SH-SY5Y (cell line): ENCODE results near the gene GRIA2.

Experiments used
- GATA2 ChIP-seq: IDR thresholded peaks from 2 replicates; pipeline ENCODE4 v1.6.1; 2011; ENCODE audit warnings: mild to moderate bottlenecking, low read depth, low read length
- GATA3 ChIP-seq: IDR thresholded peaks from 2 replicates; pipeline ENCODE4 v1.6.1; 2011; ENCODE audit warnings: low read depth, mild to moderate bottlenecking, low read length, moderate library complexity

DNA sequence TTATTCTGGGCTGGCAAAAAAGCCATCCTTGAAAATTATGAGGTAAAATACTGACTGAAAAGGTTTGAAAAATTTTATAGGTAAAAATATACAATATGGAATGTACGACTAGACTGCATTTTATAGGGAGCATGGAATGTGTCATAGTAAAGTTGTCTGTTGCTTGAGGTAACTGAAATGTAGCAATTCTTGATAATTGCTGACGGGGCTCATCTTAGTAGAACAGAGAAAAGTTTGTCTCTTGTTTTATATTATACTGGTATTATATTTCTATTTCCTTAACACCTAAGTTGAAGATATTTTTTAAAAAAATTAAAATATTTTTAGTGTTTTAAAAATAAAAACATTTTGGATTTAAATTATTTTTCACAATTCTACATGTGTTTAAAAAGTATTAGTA, 11.0 kb downstream of the GRIA2 start:
- TF ChIP-seq GATA2 (no peak), GATA3 (no peak)
